Left ventricle myocardium inferior (tissue), 1 donor: ENCODE measurements around the gene EHMT1. TPM values are rescaled to one million over a fixed set of nuclear protein-coding genes. Genes with fewer than 3 reads are reported as not detected.

Source experiments
- DNase-seq: peaks from one replicate; pipeline ENCODE4 v3.0.0-alpha.2; 2020
- H3K27ac ChIP-seq: fragments of 200-600 bp; replicated peaks from 2 replicates; pipeline ENCODE4 v1.8.0; 2021
- H3K27me3 ChIP-seq: fragments of 200-600 bp; 2 replicates; pipeline ENCODE4 v1.8.0; 2021; ENCODE audit warnings: low read depth
- H3K36me3 ChIP-seq: fragments of 200-600 bp; 2 replicates; pipeline ENCODE4 v1.8.0; 2021
- H3K4me1 ChIP-seq: fragments of 200-600 bp; 2 replicates; pipeline ENCODE4 v1.8.0; 2021
- H3K4me3 ChIP-seq: fragments of 200-600 bp; 2 replicates; pipeline ENCODE4 v1.8.0; 2021; ENCODE audit warnings: mild to moderate bottlenecking, moderate library complexity
- H3K9me3 ChIP-seq: fragments of 200-600 bp; replicated peaks from 2 replicates; pipeline ENCODE4 v1.8.0; 2021
- intact Hi-C: fragments of 100-400 bp; cut with micrococcal nuclease; formaldehyde crosslinking; loops from one replicate; pipeline ENCODE4 v1.11.0; 2022
- total RNA-seq: library from RNA; stranded (reverse); fragmentation: NEBNext Ultra II Directional; extraction: Animal tissue kit (Norgen Biotek cat#: 25700); gene quantifications from one replicate; pipeline ENCODE4 v1.2.1, GENCODE V29; 2021
- TF ChIP-seq, protein P1 (sequence below): fragments of 200-600 bp; IDR thresholded peaks from 2 replicates; pipeline ENCODE4 v1.8.0; 2021; ENCODE audit warnings: antibody characterized with exemption, mild to moderate bottlenecking, borderline replicate concordance
- donor health status: DM: no; HTN: yes; CAD: no; lungs with severe emphysema.

Gene EHMT1
- total RNA-seq, 1 donor from 2014 or later: 31.3 TPM

DNA sequence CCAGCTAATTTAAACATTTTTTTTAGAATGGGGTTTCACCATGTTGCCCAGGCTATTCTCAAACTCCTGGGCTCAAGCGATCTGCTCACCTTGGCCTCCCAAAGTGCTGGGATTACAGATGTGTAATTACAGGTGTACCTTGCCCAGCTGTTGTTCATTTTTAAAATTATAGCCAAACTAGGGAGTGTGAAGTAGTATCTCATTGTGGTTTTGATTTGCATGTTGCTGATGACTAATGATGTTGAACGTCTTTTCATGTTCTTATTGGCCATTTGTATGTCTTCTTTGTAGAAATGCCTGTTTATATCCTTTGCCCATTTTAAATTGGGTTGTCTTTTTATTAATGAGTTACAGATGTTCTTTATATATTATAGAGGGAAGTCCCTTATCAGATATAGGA, 31.5 kb downstream of the EHMT1 start:
- Histone ChIP-seq H3K4me3 (no peak overlapping the region), H3K4me1 (peaks cover 26% of the 10 kb centered on the region), H3K36me3 (peaks cover 34% of the 10 kb centered on the region), H3K27me3 (no peaks in the 10 kb centered on the region), H3K9me3 (no peaks in the 10 kb centered on the region), H3K27ac (no peak overlapping the region)
- intact Hi-C loops: no loop called here
- DNase-seq: no peak
- TF ChIP-seq, protein P1, sequence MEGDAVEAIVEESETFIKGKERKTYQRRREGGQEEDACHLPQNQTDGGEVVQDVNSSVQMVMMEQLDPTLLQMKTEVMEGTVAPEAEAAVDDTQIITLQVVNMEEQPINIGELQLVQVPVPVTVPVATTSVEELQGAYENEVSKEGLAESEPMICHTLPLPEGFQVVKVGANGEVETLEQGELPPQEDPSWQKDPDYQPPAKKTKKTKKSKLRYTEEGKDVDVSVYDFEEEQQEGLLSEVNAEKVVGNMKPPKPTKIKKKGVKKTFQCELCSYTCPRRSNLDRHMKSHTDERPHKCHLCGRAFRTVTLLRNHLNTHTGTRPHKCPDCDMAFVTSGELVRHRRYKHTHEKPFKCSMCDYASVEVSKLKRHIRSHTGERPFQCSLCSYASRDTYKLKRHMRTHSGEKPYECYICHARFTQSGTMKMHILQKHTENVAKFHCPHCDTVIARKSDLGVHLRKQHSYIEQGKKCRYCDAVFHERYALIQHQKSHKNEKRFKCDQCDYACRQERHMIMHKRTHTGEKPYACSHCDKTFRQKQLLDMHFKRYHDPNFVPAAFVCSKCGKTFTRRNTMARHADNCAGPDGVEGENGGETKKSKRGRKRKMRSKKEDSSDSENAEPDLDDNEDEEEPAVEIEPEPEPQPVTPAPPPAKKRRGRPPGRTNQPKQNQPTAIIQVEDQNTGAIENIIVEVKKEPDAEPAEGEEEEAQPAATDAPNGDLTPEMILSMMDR: no peak

DNA sequence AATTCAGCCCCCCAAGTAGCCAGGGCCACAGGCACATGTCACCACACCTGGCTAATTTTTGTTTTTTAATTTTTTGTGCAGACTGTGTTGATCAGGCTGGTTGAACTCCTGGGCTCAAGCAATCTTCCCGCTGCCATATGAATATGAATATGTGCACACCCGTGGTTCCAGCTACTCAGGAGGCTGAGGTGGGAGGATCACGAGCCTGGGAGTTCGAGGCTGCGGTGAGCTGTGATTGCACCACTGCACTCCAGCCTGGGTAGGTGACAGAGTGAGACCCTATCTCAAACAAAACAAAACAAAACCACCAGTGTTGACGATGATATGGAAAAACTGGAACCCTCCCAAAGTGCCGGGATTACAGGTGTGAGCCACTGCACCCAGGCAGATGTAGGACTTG, 32.0 kb downstream of the EHMT1 start:
- no peak overlapping the region for H3K27ac ChIP-seq
- intact Hi-C loops: no loop called here
- H3K36me3 ChIP-seq: peaks cover 34% of the 10 kb centered on the region
- TF ChIP-seq, protein P1: no peak
- no peak overlapping the region for H3K4me3 ChIP-seq
- DNase-seq: no peak
- no peaks in the 10 kb centered on the region for H3K27me3 ChIP-seq
- H3K9me3 ChIP-seq: no peaks in the 10 kb centered on the region
- peaks cover 21% of the 10 kb centered on the region for H3K4me1 ChIP-seq

DNA sequence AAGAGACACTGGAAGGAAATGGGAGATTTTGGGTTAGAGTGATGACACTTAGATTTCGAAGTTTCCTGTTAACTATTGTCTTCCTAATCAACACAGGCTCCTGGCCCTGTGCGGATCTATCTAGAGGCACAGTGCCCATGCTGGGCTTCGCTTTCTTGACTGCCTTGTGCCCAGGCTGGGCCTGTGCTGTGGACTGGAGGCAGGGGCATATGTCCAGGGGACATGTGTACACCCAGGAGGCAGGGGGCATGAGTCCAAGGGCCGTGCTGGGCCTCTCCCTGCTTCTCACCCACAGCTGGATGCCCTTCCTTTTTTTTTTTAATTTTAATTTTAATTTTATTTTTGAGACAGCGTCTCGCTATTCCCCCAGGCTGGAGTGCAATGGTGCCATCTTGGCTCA, 37.6 kb downstream of the EHMT1 start:
- Histone ChIP-seq H3K4me3 (no peak overlapping the region), H3K9me3 (no peaks in the 10 kb centered on the region), H3K27ac (no peak overlapping the region), H3K36me3 (peaks cover 18% of the 10 kb centered on the region), H3K4me1 (peaks cover 4% of the 10 kb centered on the region), H3K27me3 (no peaks in the 10 kb centered on the region)
- DNase-seq: peak; percentile 2
- intact Hi-C loops: no loop called here
- TF ChIP-seq, protein P1: no peak

DNA sequence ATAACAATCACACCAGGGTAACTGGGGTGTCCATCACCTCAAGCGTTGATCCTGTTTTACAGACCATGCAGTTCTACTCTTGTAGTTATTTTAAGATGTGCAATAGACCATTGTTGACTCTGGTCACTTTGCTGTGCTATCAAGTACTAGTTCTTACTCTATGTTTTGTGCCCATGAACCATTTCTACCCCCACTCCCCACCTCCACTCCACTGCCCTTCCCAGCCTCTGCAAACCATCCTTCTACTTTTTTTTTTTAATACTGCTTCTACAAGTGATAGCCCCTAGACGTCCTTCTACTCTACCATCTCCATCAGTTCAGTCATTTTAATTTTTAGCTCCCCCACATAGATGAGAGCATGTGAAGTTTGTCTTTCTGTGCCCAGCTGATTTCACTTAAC, 38.8 kb downstream of the EHMT1 start:
- Histone ChIP-seq H3K9me3 (no peaks in the 10 kb centered on the region), H3K27ac (no peak overlapping the region), H3K36me3 (peaks cover 9% of the 10 kb centered on the region), H3K4me3 (no peak overlapping the region), H3K4me1 (peaks cover 4% of the 10 kb centered on the region), H3K27me3 (no peaks in the 10 kb centered on the region)
- no peak for DNase-seq
- intact Hi-C loops: no loop called here
- TF ChIP-seq, protein P1: no peak

DNA sequence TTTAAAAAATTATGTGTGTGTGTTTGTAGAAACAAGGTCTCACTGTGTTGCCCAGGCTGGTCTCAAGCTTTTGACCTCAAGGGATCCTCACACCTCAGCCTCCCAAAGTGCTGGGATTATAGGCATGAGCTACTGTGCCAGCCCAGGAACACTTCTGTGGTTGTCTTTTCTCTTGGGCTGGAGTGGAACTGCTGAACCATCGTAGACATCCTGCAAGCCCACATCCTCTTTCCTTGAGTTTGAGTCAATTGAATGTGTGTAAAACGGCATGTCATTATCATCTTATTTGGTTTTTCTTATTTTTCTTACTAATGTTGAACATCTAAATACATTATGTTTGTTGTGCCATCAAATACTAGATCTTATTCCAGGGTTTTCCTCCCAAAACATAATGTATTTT, 40.0 kb downstream of the EHMT1 start:
- no peaks in the 10 kb centered on the region for H3K9me3 ChIP-seq
- H3K27me3 ChIP-seq: no peaks in the 10 kb centered on the region
- peaks cover 9% of the 10 kb centered on the region for H3K36me3 ChIP-seq
- H3K27ac ChIP-seq: no peak overlapping the region
- intact Hi-C loops: no loop called here
- no peak for DNase-seq
- no peak overlapping the region for H3K4me3 ChIP-seq
- H3K4me1 ChIP-seq: peaks cover 4% of the 10 kb centered on the region
- TF ChIP-seq, protein P1: no peak

DNA sequence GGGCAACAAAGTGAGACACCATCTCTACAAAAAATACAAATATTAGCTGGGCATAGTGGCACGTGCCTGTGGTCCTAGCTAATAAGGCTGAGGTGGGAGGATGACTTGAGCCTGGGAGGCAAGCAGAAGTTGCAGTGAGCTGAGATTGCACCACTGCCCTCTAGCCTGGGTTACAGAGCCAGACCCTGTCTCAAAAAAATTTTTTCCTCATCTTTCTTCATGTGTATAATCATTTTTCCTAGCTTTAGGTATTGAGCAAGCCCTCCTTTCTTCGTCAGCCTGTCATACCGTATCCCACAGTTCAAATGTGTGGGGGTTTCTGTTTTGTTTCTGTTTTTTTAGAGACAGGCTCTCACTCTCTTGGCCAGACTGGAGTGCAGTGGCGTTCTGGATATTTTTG, 41.3 kb downstream of the EHMT1 start:
- intact Hi-C loops: no loop called here
- Histone ChIP-seq H3K4me3 (no peak overlapping the region), H3K9me3 (no peaks in the 10 kb centered on the region), H3K4me1 (peaks cover 4% of the 10 kb centered on the region), H3K36me3 (peaks cover under 1% of the 10 kb centered on the region), H3K27me3 (no peaks in the 10 kb centered on the region), H3K27ac (no peak overlapping the region)
- TF ChIP-seq, protein P1: no peak
- DNase-seq: no peak
